Fibroblast of villous mesenchyme (primary cell): ENCODE data around the gene GFOD1. TPM values are rescaled to one million over a fixed set of nuclear protein-coding genes. Genes with fewer than 3 reads are reported as not detected.
A peak's percentile ranks its signal among the peaks of the same experiment; 100 is the strongest.
"Not testable (repeated sequence)": the region's sequence is repeated elsewhere in the genome, so short reads cannot be mapped to it uniquely, and the experiment has no call there.

Source experiments
- DNase-seq: peaks from one replicate; pipeline ENCODE4 v3.0.0-alpha.2; 2010; ENCODE audit warnings: low read depth
- H3K4me3 ChIP-seq: 2 replicates; pipeline ENCODE4 v1.5.1; 2011; ENCODE audit warnings: low read depth, mild to moderate bottlenecking, low read length
- CTCF ChIP-seq: IDR thresholded peaks from 2 replicates; pipeline ENCODE4 v1.5.1; 2012; ENCODE audit warnings: low read depth, mild to moderate bottlenecking, low read length; ENCODE audit not compliant: insufficient read depth
- total RNA-seq: library from RNA; depleted of rRNA; stranded (reverse); fragments of >200 nt; gene quantifications from 2 replicates; pipeline ENCODE4 v1.2.3, GENCODE V29; 2012

The GFOD1 gene
- total RNA-seq, 1 donor = 4.7 TPM

- no peak for DNase-seq
These were observed 155.1 kb downstream of the GFOD1 start for GRCh38 chr6:13332349-13332706.

GRCh38 chr6:13331516-13332348 lies 155.7 kb downstream of the GFOD1 start:
- peak; percentile 56 for TF ChIP-seq CTCF
- DNase-seq = peak; percentile 36

More at GRCh38 chr6:13332349-13332706, 155.1 kb downstream of the GFOD1 start:
- H3K4me3 ChIP-seq = no peak overlapping the region
- no peak for TF ChIP-seq CTCF

GRCh38 chr6:13328875-13329183 lies 158.6 kb downstream of the GFOD1 start:
- peak overlapping the region; percentile 90 for H3K4me3 ChIP-seq
- no peak for TF ChIP-seq CTCF
- DNase-seq = no peak

More at GRCh38 chr6:13331516-13332348, 155.7 kb downstream of the GFOD1 start:
- no peak overlapping the region for H3K4me3 ChIP-seq

- TF ChIP-seq CTCF = no peak
- H3K4me3 ChIP-seq = peak within 1 kb of the TSS; percentile 90
- DNase-seq = peak; percentile 95
These were observed 159.1 kb downstream of the GFOD1 start, which contains the start of gene TBC1D7 for GRCh38 chr6:13328076-13328874. Gene TBC1D7 (minus strand): TSS chr6:13328537. CDS start chr6:13326898, 1,639 bp downstream.

- peak overlapping the region; percentile 90 for H3K4me3 ChIP-seq
- DNase-seq = no peak
- TF ChIP-seq CTCF = no peak
These were observed 159.7 kb downstream of the GFOD1 start for GRCh38 chr6:13327691-13328075.

GRCh38 chr6:13326031-13326586 lies 161.3 kb downstream of the GFOD1 start:
- not testable (repeated sequence) for DNase-seq, H3K4me3 ChIP-seq
